GM12878 (cell line): ENCODE results near the gene S100A6. TPM values are rescaled to one million over a fixed set of nuclear protein-coding genes. Genes with fewer than 3 reads are reported as not detected.

Source experiments
- ATAC-seq: fragments of 200-7000 bp; cut with Tn5 transposase; 3 replicates; pipeline ENCODE4 v1.9.1; 2020; ENCODE audit warnings: mild to moderate bottlenecking, moderate library complexity
- BruUV-seq: library from RNA; stranded (reverse); fragments of 400-500 nt; replicated peaks from 2 replicates; lab custom pipeline; 2021; lab: Mats Ljungman, UMichigan
- CTCF ChIA-PET: fragments of 300-600 bp; sonication (Branson Sonifier 250); formaldehyde crosslinking; extraction: SDS; loops from one replicate; lab custom pipeline; 2021; ENCODE audit warnings: inconsistent platforms; lab: Yijun Ruan, JAX
- POLR2A ChIA-PET: fragments of 350-600 bp; formaldehyde crosslinking; extraction: SDS; loops from one replicate; lab custom pipeline; 2021; ENCODE audit warnings: inconsistent platforms; lab: Charles Lee
- RAD21 ChIA-PET: fragments of 300-600 bp; sonication (Branson Sonifier 250); formaldehyde crosslinking; loops from one replicate; lab custom pipeline; 2023; ENCODE audit warnings: antibody characterized with exemption; ENCODE audit not compliant: unreplicated experiment; lab: Charles Lee
- SMC1A ChIA-PET: fragments of 300-600 bp; sonication (Branson Sonifier 250); formaldehyde crosslinking; loops from one replicate; lab custom pipeline; 2023; ENCODE audit not compliant: unreplicated experiment, uncharacterized antibody; lab: Charles Lee
- DNase-seq: peaks from one replicate; pipeline ENCODE4 v3.0.0-alpha.2; 2011; ENCODE audit warnings: low read depth, low spot score
- FAIRE-seq: peaks from 3 replicates; lab custom pipeline; 2011; peaks lifted over from hg19 to GRCh38; lab: Jason Lieb, UNC
- H2AFZ ChIP-seq: 2 replicates; pipeline ENCODE4 v1.6.0; 2011; ENCODE audit warnings: low read depth, low read length, control low read depth; ENCODE audit not compliant: control insufficient read depth
- H3K27ac ChIP-seq: 2 replicates; pipeline ENCODE4 v1.5.1; 2011; ENCODE audit warnings: control low read depth; ENCODE audit not compliant: control insufficient read depth, insufficient read depth
- H3K27me3 ChIP-seq, 2 experiments: replicated peaks in 1 of 2; 2 replicates each; pipeline versions ENCODE4 v1.6.0 to v1.6.1; 2011; ENCODE audit warnings: low read length in 1 of 2; ENCODE audit not compliant: control insufficient read depth in 2 of 2, insufficient read depth in 2 of 2
- H3K36me3 ChIP-seq, 2 experiments: 2 replicates each; pipeline ENCODE4 v1.5.1; 2011; ENCODE audit warnings: low read length in 1 of 2; ENCODE audit not compliant: control insufficient read depth in 2 of 2, insufficient read depth in 2 of 2
- H3K4me1 ChIP-seq: 2 replicates; pipeline ENCODE4 v1.6.1; 2011; ENCODE audit warnings: mild to moderate bottlenecking, low read length, moderate library complexity, mixed read lengths; ENCODE audit not compliant: control insufficient read depth, insufficient read depth
- H3K4me2 ChIP-seq: 2 replicates; pipeline ENCODE4 v1.6.0; 2011; ENCODE audit warnings: control low read depth; ENCODE audit not compliant: control insufficient read depth, insufficient read depth
- H3K4me3 ChIP-seq: fragments of 200-600 bp; sonication (generic); 2 replicates; pipeline ENCODE4 v1.5.1; 2016
- H3K79me2 ChIP-seq: 2 replicates; pipeline ENCODE4 v1.6.0; 2011; ENCODE audit warnings: low read length; ENCODE audit not compliant: control insufficient read depth, insufficient read depth
- H3K9ac ChIP-seq: 2 replicates; pipeline ENCODE4 v1.8.0; 2011; ENCODE audit warnings: low read length, control low read depth, mixed read lengths; ENCODE audit not compliant: control insufficient read depth, insufficient read depth
- H3K9me3 ChIP-seq: replicated peaks from 3 replicates; pipeline ENCODE4 v1.5.1; 2011; ENCODE audit warnings: mild to moderate bottlenecking, low read length; ENCODE audit not compliant: control insufficient read depth, insufficient read depth
- H4K20me1 ChIP-seq: 2 replicates; pipeline ENCODE4 v1.6.0; 2011; ENCODE audit not compliant: control insufficient read depth, insufficient read depth
- CBFB ChIP-seq: IDR thresholded peaks from 2 replicates; pipeline ENCODE4 v1.6.1; 2016; ENCODE audit warnings: antibody characterized with exemption, low read depth
- CBX3 ChIP-seq: fragments of 200-600 bp; sonication (generic); IDR thresholded peaks from 2 replicates; pipeline ENCODE4 v1.6.1; 2016; ENCODE audit warnings: low read depth, borderline replicate concordance
- CEBPZ ChIP-seq: fragments of 150-350 bp; IDR thresholded peaks from 2 replicates; pipeline ENCODE4 v1.6.1; 2016; ENCODE audit warnings: low read depth, low read length
- DPF2 ChIP-seq: fragments of 450-650 bp; IDR thresholded peaks from 2 replicates; pipeline ENCODE4 v1.6.1; 2017; ENCODE audit warnings: mild to moderate bottlenecking
- EED ChIP-seq: sonication (generic); IDR thresholded peaks from 2 replicates; pipeline ENCODE4 v1.6.1; 2016; ENCODE audit warnings: antibody characterized with exemption, low read depth
- RFX5 ChIP-seq: IDR thresholded peaks from 2 replicates; pipeline ENCODE4 v1.6.1; 2011; ENCODE audit warnings: low read depth, low read length, improper control_type of control experiment
- SMAD1 ChIP-seq: fragments of 450-650 bp; IDR thresholded peaks from 2 replicates; pipeline ENCODE4 v1.6.1; 2018; ENCODE audit warnings: mild to moderate bottlenecking, low read depth; ENCODE audit not compliant: partially characterized antibody
- YY1 ChIP-seq: IDR thresholded peaks from 2 replicates; pipeline ENCODE4 v1.6.1; 2011; ENCODE audit warnings: low read depth, mild to moderate bottlenecking, low read length
- ZNF622 ChIP-seq: fragments of 450-650 bp; IDR thresholded peaks from 2 replicates; pipeline ENCODE4 v1.6.1; 2017; ENCODE audit warnings: mild to moderate bottlenecking, inconsistent platforms
- WGBS: methylation state at CpG from one replicate; pipeline ENCODE4 v1.1.6; 2016; ENCODE audit warnings: low lambda C conversion rate; ENCODE audit not compliant: insufficient replicate concordance, insufficient coverage; ENCODE audit errors: missing lambda C conversion rate; 5-methylcytosine and 5-hydroxymethylcytosine counted together
- in situ Hi-C: fragments of 300-500 bp; cut with MboI; formaldehyde crosslinking; loops from 9 replicates; pipeline ENCODE4 v1.14.3; 2018; ENCODE audit warnings: mixed read lengths
- intact Hi-C: fragments of 100-400 bp; cut with micrococcal nuclease; formaldehyde crosslinking; loops from one replicate; pipeline ENCODE4 v1.14.2; 2022; ENCODE audit not compliant: unreplicated experiment
- polyA plus RNA-seq, 11 experiments: library from polyadenylated mRNA; depleted of rRNA in 4 of 11; unstranded in 6 of 11; stranded (reverse) in 5 of 11; fragments of >200 nt; fragmentation: Nextera tagmentation in 4 of 11; fragmentation: Illumina TruSeq in 1 of 11; extraction: Ambion mirVana in 4 of 11; extraction: Trizol in 1 of 11; gene quantifications; 1 replicate in 1 of 11; 2 replicates in 10 of 11; pipeline versions ENCODE4 v1.2.1 to v1.2.3, GENCODE V29; 2011 to 2016; ENCODE audit warnings: inconsistent platforms in 2 of 11, missing spikeins in 2 of 11, low read depth in 1 of 11
- total RNA-seq, 4 experiments: library from RNA; depleted of rRNA in 3 of 4; stranded (reverse); fragments of >200 nt in 3 of 4; fragmentation: Illumina TruSeq in 1 of 4; extraction: Trizol in 1 of 4; gene quantifications; 2 replicates each; pipeline versions ENCODE4 v1.2.1 to v1.2.3, GENCODE V29; 2013 to 2021

Gene S100A6
- total and polyA plus RNA-seq, 10 of the 15 experiments (the other 5 are each of a cell fraction or from before 2014, with no cell fraction given) = 7.2 to 121 (median 45.7) TPM

- in situ Hi-C loops = loop anchor here (5.0 to 10.0 kb wide), 2 partner anchors 57 to 489 kb away; partner anchors contain the start of gene RPS27
- Histone ChIP-seq H2AFZ (no peak overlapping the region), H3K36me3 (no peaks in the 10 kb centered on the region), H3K9me3 (no peaks in the 10 kb centered on the region), H3K4me1 (no peaks in the 10 kb centered on the region), H3K27me3 (no peaks in the 10 kb centered on the region), H3K27ac (no peak overlapping the region), H3K4me2 (no peak overlapping the region), H3K9ac (no peak overlapping the region), H3K4me3 (no peak overlapping the region), H4K20me1 (no peaks in the 10 kb centered on the region), H3K79me2 (no peaks in the 10 kb centered on the region)
- ChIA-PET CTCF (interaction anchor here (1.5 to 7.3 kb wide), 2 partner anchors 10 to 65 kb away, joined by 3 to 191 read pairs; no protein-coding TSS in a partner anchor), POLR2A (interaction anchor here (0.6 kb wide), 1 partner anchor 47 kb away, joined by 5 read pairs; no protein-coding TSS in a partner anchor), RAD21 (no interaction called here), SMC1A (interaction anchor here (2.3 kb wide), 1 partner anchor 153 kb away, joined by 9 read pairs; no protein-coding TSS in a partner anchor)
- WGBS = 33% methylated on average over 1 of the region's 1 CpG
- no peak for DNase-seq
- no TSS peak for BruUV-seq
- no peak for FAIRE-seq
- intact Hi-C loops = no loop called here
- ATAC-seq = no peak
- TF ChIP-seq CBX3 (no peak), YY1 (no peak), ZNF622 (no peak), EED (no peak)
Measured at GRCh38 chr1:153505576-153505975, 30.2 kb downstream of the S100A6 start.

GRCh38 chr1:153503766-153504165, 32.0 kb downstream of the S100A6 start:
- Histone ChIP-seq H3K9ac (no peak overlapping the region), H3K4me2 (no peak overlapping the region), H3K79me2 (no peaks in the 10 kb centered on the region), H2AFZ (no peak overlapping the region), H3K4me1 (no peaks in the 10 kb centered on the region), H3K27ac (no peak overlapping the region), H3K9me3 (no peaks in the 10 kb centered on the region), H3K27me3 (no peaks in the 10 kb centered on the region), H4K20me1 (no peaks in the 10 kb centered on the region), H3K4me3 (no peak overlapping the region), H3K36me3 (no peaks in the 10 kb centered on the region)
- ChIA-PET CTCF (interaction anchor here (1.1 to 2.6 kb wide), 2 partner anchors 9 to 150 kb away, joined by 3 to 11 read pairs; no protein-coding TSS in a partner anchor), SMC1A (interaction anchor here (2.3 kb wide), 1 partner anchor 151 kb away, joined by 9 read pairs; no protein-coding TSS in a partner anchor), POLR2A (no interaction called here), RAD21 (no interaction called here)
- no TSS peak for BruUV-seq
- intact Hi-C loops (no loop called here), in situ Hi-C loops (loop anchor here (10.0 kb wide), 1 partner anchor 491 kb away; the partner anchor contains the start of gene RPS27)
- FAIRE-seq (no peak), ATAC-seq (no peak), DNase-seq (no peak)
- WGBS = 33% methylated on average over 3 of the region's 3 CpGs
- TF ChIP-seq SMAD1 (no peak), CEBPZ (no peak), RFX5 (no peak), DPF2 (no peak), CBFB (no peak)
